Stimulated activated CD4-positive, alpha-beta T cell treated with anti-CD3 and anti-CD28 coated beads, Interleukin-4, amount 100 ng/mL, for 24 hours (primary cell): ENCODE measurements around the gene TTBK2.
"Not testable (repeated sequence)": the region's sequence is repeated elsewhere in the genome, so short reads cannot be mapped to it uniquely, and the experiment has no call there.

Source experiments
- DNase-seq: peaks from one replicate; pipeline ENCODE4 v3.0.0-alpha.2; 2020

TTBK2 gene

DNA sequence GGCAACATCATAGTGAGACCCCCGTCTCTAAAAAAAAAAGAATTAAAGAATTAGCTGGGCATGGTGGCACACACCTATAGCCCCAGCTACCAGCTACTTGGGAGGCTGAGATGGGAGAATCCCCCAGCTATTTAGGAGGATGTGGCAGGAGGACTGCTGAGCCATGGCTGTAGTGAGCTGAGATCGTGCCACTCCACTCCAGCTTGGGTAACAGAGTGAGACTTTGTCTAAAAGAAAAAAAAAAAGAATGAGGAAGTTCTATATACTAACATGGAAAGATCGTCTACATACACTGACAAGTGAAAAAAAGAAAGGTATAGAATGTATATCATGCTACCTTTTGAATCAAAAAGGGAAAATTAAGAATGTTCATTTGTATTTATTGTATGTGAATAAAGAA lies 99.8 kb downstream of the TTBK2 start:
- DNase-seq, result no peak

GRCh38 chr15:42819786-42820185 lies 100.8 kb downstream of the TTBK2 start:
- DNase-seq, result no peak

DNA sequence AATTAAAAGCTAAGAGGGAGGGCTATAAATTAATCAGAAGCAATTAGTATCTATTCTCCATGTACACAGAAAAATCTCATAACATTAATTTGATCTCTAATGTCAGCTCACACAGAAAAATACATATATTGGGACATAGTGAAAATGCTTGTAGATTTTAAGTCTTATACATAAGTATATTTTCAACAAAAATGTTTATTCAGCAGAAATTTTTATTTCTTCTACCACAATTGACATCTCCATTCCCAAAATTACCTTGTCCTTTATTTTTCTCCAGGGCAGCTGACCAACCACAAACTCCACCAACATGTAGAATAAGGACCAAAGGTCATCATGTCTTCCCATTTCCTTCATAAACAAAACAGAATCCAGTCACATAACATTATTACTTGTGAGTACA lies 109.1 kb downstream of the TTBK2 start:
- DNase-seq, result no peak

DNA sequence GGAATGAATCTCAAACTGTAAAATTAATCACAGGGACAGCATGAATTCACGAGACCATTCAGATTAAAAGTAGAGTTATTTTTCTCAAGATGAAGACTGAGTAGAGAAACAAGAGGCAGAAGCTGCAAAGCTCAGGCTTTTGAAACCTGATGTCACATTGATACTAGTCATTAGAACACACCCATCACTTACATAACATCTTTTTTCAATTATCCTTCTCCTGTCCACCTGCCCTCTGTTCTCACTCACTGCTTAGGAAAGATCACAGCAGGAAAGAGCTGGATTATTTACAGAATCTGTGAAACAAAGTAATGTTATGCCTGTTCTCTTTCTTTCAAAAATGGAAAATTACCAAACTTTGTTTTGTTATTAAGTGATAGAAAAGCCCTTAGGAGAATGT lies 111.7 kb downstream of the TTBK2 start:
- DNase-seq, result no peak

DNA sequence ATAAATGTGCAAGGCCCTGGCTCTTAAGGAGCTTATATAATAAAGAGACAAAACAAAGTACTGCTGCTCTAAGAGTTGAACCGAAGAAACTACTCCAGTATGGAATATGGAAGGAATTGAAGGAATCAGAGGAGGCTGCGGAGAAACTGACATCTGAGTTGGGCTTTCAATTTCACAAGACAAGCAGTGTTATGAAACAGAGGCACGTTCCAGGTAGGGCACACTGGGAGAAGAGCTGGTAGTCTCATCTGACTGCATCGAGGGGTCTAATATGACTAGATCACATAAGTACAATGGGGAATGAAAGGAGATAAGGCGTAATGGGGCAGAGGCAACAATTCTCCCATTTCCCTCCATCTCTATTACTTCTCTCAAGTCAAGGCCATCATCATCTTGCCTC lies 115.3 kb downstream of the TTBK2 start:
- DNase-seq, result no peak

DNA sequence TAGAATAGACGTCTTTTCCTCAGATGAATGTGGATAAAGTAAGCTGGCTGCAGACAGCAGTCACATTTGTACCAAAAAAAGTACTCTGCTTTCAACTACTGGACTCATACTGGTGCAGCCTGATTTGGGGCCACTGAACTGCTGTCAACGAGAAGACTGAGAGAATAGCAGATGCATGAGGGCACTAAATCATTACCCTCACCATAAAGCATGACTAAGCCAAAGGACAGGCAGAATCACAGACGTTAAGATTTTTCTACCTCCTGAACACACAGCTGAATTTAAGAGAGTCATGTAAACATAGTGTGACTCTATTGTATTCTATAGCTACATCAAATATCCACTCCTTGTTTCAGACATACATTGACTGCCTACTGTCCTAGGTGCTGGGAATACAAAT lies 115.8 kb downstream of the TTBK2 start:
- DNase-seq, result no peak

- no peak for DNase-seq
Observed at GRCh38 chr15:42803436-42803835, 117.1 kb downstream of the TTBK2 start.

DNA sequence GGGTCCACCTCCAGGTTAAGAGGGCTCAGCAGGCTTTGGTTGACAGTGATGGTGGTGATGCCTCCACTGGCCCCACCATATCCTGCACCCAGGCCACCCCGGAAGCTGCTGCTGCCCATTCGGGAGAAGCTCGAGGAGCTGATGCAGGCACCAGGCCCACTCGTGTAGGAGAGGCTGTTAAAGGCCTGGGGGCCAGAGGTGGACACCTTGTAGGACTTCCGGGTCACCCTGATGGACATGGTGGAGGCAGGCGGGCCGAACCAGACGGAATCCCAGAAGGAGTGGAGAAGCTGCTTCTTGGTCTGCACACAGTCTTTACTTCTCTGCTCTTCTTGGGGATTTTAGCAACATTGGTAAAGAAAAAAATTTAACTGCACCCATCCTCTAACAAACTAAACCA lies 118.4 kb downstream of the TTBK2 start:
- no peak for DNase-seq

- DNase-seq, result no peak
Observed at GRCh38 chr15:42800731-42801474, 119.7 kb downstream of the TTBK2 start.

- no peak for DNase-seq
Observed at GRCh38 chr15:42798802-42799201, 121.8 kb downstream of the TTBK2 start.

DNA sequence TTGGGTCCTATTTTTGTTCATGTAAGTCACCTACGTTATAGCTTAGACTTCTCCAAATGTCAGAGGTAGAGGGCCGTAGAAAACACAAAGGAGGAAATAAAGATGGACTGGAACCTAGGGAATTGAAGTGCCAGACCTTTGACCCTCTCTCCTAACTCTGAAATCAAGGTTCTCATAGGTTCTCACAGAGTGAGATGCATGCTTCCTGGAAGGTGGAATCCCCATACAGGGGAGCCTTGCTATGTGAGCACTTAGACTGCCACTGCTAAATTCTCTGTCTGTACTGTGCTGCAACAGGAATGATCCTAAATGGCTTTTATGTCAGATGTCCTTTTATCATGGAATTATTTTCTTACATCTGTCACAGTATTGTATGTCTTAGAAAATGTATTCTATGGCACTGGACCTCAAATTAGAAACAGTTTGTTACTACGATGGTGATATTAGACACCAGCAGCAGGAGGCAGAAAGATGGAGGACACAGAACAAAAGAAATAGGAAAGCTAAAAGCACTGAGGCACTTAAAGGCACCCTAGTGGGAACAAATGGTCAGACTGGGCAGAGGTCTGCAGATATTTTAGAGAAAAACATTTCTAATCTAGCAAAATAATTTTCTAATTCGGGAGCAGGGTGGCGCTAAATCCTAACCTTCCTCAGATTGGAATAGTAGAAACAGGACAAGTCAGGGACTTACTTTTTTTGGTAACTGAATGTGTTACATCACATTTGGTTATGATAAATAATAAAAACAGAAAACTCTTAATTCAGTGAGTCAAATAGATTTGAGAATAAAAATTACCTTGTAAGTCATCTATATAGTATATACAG lies 123.4 kb downstream of the TTBK2 start:
- no peak for DNase-seq

- no peak for DNase-seq
Observed at GRCh38 chr15:42788725-42789124, 131.9 kb downstream of the TTBK2 start.

DNA sequence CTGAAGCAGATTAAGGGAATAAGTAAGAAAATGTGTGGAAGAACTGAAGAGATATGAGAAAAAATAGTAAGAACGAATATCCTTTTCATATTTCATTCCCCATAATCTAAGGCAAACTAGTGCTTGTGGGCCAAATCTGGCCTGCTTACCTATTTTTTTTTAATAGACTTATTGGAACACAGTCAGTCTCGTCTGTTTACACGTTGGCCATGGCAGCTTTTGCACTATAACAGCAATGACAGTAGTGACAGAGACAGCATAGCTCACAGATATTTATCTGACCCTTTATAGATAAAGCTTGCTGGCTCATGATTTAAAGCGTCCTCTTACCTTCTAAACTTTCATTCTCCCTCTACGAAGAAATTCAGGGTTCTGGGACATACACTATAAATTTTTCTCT lies 133.6 kb downstream of the TTBK2 start:
- DNase-seq, result no peak

GRCh38 chr15:42785569-42785968 lies 135.0 kb downstream of the TTBK2 start:
- no peak for DNase-seq

DNA sequence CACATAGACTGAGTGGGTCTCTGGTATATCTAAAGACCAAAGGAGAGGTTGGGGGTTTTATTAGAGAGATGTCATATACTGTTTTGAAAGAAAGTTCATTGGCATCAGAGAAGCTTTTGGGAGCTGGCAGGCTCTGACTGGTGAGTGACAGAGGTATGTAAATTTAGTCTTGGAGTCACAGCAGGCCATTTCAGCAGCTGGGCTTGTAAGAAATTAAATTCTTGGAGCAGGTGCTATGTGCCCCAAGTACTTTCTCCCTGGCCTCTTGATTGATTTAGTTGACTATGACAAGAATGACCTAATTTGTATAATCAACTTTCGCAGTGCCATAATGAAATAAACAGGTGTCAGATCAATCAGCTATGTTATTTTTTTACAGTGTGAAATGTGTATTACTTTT lies 135.9 kb downstream of the TTBK2 start:
- DNase-seq, result no peak

- no peak for DNase-seq
Observed at GRCh38 chr15:42782716-42783115, 137.9 kb downstream of the TTBK2 start.

DNA sequence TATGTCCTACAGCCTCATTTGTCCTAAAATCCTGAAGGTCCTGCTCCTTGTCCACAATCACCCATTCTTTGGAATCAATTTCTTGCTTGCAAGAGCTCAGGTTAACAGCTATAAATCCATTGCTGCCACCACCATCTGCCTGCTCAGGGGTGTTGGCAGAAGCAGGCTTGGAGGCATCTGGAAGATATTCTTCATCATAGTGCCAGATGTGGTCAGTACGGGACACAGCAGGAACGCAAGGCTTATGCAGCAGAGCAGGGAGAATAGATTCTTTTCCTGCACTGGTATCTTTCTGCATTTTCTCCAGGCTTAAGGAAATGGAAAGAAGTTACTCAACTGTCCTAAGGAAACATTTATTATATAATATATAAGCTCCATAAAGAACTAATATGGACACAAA lies 145.2 kb downstream of the TTBK2 start:
- DNase-seq, result no peak

- no peak for DNase-seq
Observed at GRCh38 chr15:42772901-42773300, 147.7 kb downstream of the TTBK2 start.

DNA sequence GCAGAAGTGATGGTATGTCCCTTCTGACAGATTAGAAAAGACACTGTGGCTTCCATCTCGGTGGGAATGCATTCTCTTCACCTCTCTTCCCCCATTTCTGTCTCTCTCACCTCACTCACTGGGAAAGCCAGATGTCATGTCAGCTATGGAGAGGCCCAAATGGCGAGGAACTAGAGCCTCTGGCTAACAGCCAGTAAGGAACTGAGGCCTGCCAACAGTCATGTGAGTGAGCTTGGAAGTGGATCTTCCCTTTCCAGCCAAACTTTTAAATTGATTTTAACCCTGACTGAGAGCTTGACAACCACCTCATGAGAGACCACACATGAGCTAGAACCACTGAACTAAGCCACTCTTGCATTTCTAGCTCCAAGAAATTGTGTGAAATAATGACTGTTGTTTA lies 148.4 kb downstream of the TTBK2 start:
- no peak for DNase-seq

DNA sequence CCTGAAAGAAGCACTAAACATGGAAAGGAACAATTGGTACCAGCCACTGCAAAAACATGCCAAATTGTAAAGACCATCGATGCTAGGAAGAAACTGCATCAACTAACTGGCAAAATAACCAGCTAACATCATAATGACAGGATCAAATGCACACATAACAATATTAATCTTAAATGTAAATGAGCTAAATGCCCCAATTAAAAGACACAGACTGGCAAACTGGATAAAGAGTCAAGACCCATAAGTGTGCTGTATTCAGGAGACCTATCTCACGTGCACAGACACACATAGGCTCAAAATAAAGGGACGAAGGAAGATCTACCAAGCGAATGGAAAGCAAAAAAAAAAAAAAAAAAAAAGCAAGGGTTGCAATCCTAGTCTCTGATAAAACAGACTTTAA lies 154.5 kb downstream of the TTBK2 start:
- DNase-seq, result not testable (repeated sequence)

DNA sequence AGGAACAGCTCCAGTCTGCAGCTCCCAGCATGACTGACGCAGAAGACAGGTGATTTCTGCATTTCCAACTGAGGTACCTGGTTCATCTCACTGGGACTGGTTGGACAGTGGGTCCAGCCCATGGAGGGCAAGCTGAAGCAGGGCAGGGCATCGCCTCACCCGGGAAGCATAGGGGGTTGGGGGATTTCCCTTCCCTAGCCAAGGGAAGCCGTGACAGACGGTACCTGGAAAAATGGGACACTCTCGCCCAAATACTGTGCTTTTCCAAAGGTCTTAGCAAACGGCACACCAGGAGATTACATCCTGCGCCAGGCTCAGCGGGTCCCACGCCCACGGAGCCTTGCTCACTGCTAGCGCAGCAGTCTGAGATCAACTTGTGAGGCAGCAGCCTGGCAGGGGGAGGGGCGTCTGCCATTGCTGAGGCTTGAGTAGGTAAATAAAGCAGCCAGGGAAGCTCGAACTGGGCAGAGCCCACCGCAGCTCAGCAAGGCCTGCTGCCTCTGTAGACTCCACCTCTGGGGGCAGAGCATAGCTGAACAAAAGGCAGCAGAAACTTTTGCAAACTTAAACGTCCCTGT lies 156.3 kb downstream of the TTBK2 start:
- DNase-seq, result not testable (repeated sequence)

GRCh38 chr15:42761813-42762212 lies 158.8 kb downstream of the TTBK2 start:
- not testable (repeated sequence) for DNase-seq

- DNase-seq, result no peak
Observed at GRCh38 chr15:42760759-42761158, 159.8 kb downstream of the TTBK2 start.

DNA sequence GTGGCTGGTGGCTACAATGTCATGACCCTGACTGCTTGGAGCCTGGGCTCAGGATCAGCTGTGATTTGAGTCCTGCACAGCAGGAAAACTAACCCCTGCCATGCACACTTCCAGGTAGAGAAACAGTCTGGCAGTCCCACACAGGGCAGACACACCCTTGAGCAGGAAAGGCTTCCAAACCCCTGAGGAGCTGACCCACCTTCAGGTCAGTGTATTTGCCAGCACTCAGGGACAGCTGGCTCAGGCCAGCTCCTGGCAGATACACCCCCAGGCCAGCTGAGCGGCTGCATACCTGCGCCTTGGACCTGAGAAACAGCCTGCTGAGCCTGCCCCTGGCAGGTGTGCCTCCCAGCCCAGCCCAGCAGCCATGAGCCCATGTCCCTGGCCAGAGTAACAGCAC lies 161.5 kb downstream of the TTBK2 start:
- DNase-seq, result no peak
